Left colon (tissue), 2 donors: ENCODE measurements around the gene TCAP. TPM values are rescaled to one million over a fixed set of nuclear protein-coding genes. Genes with fewer than 3 reads are reported as not detected.
A peak's percentile ranks its signal among the peaks of the same experiment; 100 is the strongest.
"Not testable (repeated sequence)": the region's sequence is repeated elsewhere in the genome, so short reads cannot be mapped to it uniquely, and the experiment has no call there.

Source experiments
- ATAC-seq: fragments of 200-7000 bp; cut with Tn5 transposase; one replicate; pipeline ENCODE4 v1.9.1; 2020; ENCODE audit warnings: mild to moderate bottlenecking, moderate library complexity
- DNase-seq, 2 donors: peaks; one replicate each; pipeline ENCODE4 v3.0.0-alpha.2; 2020
- intact Hi-C, 2 donors: fragments of 100-400 bp; cut with DNase I in 1 of 2; cut with micrococcal nuclease in 1 of 2; formaldehyde crosslinking; loops; one replicate each; pipeline versions ENCODE4 v1.11.2 to v1.14.0; 2022; cut with DNase I, micrococcal nuclease
- total RNA-seq, 2 donors: library from RNA; stranded (reverse); fragmentation: NEBNext Ultra II Directional; extraction: Animal tissue kit (Norgen Biotek cat#: 25700); gene quantifications; one replicate each; pipeline ENCODE4 v1.2.1, GENCODE V29; 2021
- donor health status: DM: no; HTN: no; CAD: no.
- donor health status: DM: yes; HTN: yes; CAD: no.

TCAP gene
- total RNA-seq, 2 donors from 2014 or later = 0.43 to 0.50 TPM

DNA sequence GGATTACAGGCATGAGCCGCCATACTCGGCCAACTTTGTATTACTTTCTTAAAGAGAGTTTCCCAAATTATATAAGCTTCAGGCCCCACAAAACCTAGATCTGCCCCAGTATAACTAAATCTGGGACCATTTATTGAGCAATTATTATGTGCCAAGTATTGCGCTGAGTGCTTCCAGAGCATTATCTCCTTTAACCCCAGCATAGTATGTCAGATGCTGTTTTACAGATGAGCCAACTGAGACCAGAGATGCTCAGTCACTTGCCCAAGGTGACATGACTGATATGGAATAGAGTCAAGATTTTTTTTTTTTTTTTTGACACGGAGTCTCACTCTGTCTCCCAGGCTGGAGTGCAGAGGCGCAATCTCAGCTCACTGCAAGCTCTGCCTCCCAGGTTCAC, 32.8 kb downstream of the TCAP start:
- intact Hi-C loops = no loop called here
- ATAC-seq (no peak), DNase-seq (no peak)

- DNase-seq, ATAC-seq, intact Hi-C loops: not testable (repeated sequence)
Measured at GRCh38 chr17:39699157-39699817, 34.1 kb downstream of the TCAP start.

- intact Hi-C loops = no loop called here
- ATAC-seq (peak; percentile 72), DNase-seq (peak; percentile 81 to 88)
Measured at GRCh38 chr17:39699818-39700147, 34.6 kb downstream of the TCAP start, which contains the start of gene ERBB2. TSS of gene ERBB2 (plus strand) at chr17:39700064. CDS start at chr17:39700239, 175 bp downstream.

DNA sequence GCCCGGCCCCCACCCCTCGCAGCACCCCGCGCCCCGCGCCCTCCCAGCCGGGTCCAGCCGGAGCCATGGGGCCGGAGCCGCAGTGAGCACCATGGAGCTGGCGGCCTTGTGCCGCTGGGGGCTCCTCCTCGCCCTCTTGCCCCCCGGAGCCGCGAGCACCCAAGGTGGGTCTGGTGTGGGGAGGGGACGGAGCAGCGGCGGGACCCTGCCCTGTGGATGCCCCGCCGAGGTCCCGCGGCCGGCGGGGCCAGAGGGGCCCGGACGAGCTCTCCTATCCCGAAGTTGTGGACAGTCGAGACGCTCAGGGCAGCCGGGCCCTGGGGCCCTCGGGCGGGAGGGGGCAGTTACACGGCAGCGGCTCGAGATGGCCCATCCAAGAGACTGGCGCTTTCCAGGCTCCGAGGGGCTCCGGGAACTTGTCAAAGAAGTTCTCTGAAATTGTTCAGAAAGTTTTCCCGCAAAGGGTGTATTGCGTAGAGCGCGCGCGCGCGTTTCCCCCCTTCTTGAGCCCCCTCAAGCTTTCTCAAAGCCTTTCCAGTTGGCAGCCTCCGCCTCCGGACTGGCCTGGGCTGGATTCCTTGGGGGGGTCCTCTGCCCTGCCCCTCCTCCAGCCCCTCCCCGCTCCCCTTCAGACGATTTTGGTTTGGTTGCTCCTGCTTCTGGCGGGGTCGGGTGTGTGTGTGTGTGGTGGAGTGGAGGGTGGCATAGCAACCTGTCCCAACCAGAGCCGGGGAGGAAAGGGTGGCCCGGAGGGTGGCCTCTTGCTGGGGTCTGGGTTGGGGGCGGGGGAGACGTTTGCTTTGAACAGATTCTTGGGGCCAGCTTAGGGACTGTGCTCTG, 35.2 kb downstream of the TCAP start:
- intact Hi-C loops = no loop called here
- DNase-seq (peak in 1 of 2 donors; percentile 49), ATAC-seq (peak; percentile 34)

DNA sequence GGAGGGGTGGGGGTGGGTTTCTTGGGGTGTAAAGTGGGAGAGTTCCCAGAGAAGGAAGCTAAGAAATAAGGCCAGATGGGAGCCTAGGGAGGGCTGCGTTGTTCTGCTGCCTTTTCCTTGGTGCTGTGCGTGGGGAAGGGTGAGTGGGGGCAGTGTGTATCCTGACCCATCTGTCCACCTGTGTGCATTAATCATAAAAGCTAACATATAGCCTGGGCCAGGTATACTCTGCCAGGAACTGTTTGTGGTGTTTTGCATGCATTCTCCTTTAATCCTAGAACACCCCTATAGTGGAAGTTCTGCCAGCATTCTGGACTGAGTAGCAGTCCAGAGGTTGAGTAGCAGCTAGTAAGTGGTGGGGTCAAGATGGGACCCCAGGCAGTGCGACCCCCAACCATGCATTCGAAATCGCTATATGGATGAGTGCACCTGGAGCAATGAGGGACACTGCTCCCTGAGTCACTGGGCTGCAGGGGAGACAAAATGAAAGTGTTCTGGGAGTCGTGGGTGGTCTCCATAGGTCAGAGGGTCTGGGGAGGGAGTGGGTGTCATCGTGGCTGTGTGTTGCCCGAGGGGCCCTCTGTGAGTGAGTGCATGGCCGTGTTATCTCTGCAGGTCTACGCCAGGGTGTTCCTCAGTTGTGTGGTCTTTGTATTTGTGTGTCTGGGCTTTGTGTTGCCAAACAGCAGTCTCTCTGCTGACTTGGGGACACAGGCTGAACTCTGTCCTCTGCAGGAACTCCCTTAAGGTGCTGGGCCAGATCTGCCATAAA, 36.0 kb downstream of the TCAP start:
- ATAC-seq (peak; percentile 68), DNase-seq (peak; percentile 78 to 88)
- intact Hi-C loops = no loop called here

- intact Hi-C loops = no loop called here
- DNase-seq = no peak
- no peak for ATAC-seq
Measured at GRCh38 chr17:39701784-39702422, 36.8 kb downstream of the TCAP start.

DNA sequence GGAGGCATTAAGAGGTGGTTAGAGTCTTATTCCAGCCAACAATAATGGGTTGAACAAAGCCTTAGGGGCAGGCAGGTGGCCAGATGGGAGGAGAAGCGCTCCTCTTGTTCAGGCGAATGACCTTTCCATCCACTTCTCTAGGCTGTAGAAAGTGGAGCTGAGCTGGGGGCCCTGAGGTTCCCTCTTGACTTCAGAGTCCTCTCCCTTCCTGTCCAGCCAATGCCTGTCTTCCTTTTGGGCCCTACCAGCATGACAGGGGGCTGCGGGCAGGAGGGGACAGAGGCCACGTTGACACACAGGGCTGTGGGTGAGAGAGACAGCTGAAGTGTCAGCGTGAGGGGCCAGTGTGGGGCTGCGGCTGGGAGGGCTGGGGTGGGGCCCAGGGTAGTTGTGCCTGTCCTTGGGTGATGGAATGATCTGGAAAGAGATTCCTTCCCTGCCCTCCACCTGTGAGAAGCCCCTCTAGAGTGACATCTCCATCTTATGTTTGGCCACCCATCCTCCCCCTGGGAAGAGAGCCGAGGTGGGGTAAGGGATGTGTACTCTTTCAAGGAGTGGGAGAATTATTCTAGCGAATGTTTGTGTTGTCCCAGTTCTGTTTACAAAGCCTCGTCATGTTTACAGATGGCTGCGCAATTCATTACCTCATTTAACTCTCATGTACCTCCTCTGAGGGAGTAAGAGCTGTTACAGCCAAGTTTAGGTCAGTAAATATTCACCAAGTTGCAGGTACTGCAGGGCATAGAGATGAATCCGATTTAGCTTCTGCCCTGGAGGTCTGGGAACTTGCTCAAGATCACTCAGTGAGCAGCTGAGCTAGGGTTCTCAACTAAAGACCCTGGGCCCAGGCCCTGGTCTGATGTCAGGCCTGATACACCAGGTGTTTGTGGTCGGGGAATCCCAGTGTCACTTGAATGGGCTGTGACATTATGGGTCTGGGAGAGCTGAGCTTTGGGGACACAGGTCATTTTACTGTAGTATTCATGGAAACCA, 38.0 kb downstream of the TCAP start:
- ATAC-seq = no peak
- no peak for DNase-seq
- intact Hi-C loops = no loop called here

- ATAC-seq = no peak
Measured at GRCh38 chr17:39703913-39704312, 38.8 kb downstream of the TCAP start.

GRCh38 chr17:39704821-39705551, 39.8 kb downstream of the TCAP start:
- ATAC-seq (no peak), DNase-seq (no peak)
- intact Hi-C loops = no loop called here

More at GRCh38 chr17:39703913-39704312, 38.8 kb downstream of the TCAP start:
- no peak for DNase-seq
- intact Hi-C loops = no loop called here

- intact Hi-C loops = no loop called here
- ATAC-seq = peak; percentile 62
- DNase-seq = peak; percentile 66 to 85
Measured at GRCh38 chr17:39705786-39706348, 40.7 kb downstream of the TCAP start.

GRCh38 chr17:39706383-39706782, 41.2 kb downstream of the TCAP start:
- intact Hi-C loops = no loop called here
- no peak for DNase-seq
- ATAC-seq = peak; percentile 6

- intact Hi-C loops = no loop called here
- peak; percentile 71 to 82 for DNase-seq
- peak; percentile 75 for ATAC-seq
Measured at GRCh38 chr17:39706921-39707337, 41.8 kb downstream of the TCAP start.

DNA sequence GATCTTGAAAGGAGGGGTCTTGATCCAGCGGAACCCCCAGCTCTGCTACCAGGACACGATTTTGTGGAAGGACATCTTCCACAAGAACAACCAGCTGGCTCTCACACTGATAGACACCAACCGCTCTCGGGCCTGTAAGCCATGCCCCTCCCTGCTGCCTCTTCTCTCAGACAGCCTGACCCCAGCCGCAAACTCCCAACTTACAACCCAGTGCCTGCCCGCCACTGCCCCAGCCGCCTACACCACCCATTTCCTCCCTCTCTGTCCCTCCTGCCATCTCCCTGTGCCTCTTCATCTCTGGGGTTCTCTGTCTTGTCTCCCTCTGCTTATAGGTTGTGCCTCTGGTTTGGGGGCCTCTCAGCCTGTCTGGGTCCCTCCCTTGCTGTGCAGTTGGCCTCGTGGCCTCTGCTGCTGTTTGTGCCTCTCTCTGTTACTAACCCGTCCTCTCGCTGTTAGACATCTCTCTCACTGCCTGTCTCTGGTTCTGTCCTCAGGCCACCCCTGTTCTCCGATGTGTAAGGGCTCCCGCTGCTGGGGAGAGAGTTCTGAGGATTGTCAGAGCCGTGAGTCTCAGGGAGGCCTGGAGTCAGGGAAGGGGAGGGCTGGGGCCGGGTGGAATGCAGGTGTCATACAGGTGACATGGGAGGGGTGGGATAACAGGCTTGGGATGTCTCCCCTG, 44.3 kb downstream of the TCAP start:
- ATAC-seq (no peak), DNase-seq (no peak)
- intact Hi-C loops = no loop called here

DNA sequence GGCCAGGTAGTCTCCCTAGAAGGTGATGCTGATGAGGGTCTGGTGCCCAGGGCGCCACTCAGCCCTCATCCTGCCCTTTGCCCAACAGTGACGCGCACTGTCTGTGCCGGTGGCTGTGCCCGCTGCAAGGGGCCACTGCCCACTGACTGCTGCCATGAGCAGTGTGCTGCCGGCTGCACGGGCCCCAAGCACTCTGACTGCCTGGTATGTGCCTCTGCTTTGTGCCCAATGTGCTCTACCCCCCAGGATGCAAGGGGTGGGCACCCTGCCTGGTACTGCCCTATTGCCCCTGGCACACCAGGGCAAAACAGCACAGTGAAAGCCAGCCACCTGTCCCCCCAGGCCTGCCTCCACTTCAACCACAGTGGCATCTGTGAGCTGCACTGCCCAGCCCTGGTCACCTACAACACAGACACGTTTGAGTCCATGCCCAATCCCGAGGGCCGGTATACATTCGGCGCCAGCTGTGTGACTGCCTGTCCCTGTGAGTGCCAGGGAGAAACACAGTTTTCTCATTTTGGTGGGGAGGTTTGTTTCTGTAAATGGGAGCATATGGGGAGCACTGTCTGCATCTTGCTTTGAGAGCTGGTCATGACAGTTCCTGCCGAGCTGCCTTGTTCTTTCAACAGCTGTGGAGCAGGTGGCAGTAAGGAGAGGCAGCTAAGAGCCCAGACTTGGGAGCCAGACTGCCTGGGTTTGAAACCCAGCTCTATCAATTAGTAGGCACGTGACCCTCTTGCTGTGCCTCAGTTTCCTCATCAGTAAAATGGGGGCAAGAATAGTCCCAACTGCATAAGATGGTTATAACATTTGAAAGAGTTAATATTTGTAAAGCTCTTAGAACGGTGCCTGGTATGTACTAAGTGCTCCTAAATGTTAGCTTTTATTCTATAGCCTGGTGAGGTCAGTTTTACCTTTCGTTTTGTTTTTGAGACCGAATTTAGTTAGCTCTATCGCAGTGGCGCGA, 45.1 kb downstream of the TCAP start:
- intact Hi-C loops = no loop called here
- DNase-seq (no peak), ATAC-seq (no peak)

DNA sequence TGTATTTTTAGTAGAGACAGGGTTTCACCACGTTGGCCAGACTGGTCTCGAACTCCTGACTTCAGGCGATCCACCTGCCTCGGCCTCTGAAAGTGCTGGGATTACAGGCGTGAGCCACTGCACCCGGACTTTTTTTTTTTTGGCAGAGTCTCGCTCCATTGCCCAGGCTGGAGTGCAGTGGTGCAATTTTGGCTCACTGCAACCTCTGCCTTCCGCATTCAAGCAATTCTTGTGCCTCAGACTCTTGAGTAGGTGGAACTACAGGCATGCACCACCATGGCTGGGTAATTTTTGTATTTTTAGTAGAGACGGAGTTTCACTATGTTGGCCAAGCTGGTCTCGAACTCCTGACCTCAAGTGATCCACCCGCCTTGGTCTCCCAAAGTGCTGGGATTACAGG, 45.9 kb downstream of the TCAP start:
- intact Hi-C loops, ATAC-seq, DNase-seq: not testable (repeated sequence)
